DOHH2 (cell line): ENCODE data around the gene CEP112.

ENCODE experiments used
- EZH2phosphoT487 ChIP-seq: fragments of 200-600 bp; sonication (generic); IDR thresholded peaks from 2 replicates; pipeline ENCODE4 v1.6.1; 2017; ENCODE audit warnings: borderline replicate concordance, mild to moderate bottlenecking, antibody characterized with exemption, low read length, moderate library complexity, mixed read lengths
- TF ChIP-seq, protein P1 (sequence below): fragments of 200-600 bp; sonication (generic); IDR thresholded peaks from one replicate; pipeline ENCODE4 v1.5.1; 2014; ENCODE audit warnings: antibody characterized with exemption, mild to moderate bottlenecking, low read depth, low read length; ENCODE audit not compliant: poor library complexity, severe bottlenecking

DNA sequence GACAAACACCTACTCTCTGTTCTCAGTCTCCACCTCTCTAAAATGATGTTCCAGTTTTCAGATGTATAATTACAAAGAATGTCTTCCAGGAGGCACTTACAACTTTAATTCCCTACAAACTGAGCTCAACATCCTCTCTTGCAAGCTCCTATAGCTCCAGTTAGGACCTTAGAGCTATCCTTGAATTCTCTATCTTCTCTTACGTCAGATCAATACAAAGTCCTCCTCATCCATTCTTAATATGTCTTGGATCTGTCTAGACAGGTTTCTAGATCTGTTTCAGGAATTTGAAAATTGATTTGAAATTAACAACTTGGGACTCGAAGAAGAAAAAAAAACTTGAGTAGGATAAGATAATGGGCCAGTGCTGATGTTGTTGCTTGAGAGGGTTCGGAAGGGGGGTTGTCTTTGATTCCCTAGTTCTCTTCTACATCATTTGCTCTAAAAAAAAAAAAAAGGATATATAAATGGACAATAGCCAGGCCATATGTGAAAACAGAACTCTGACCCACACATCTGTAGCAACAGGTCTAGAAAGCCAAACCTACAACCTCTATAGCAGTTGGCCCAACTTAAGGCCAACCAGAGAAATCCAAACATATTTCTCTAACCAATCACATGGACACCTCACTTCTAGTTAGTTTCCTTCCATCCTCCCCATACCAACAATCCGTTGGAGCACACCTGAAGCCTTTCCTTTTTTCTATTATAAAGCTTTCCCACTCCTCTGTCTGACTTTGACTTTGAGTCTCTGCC, 38.0 kb upstream of the CEP112 start:
- TF ChIP-seq, protein P1, sequence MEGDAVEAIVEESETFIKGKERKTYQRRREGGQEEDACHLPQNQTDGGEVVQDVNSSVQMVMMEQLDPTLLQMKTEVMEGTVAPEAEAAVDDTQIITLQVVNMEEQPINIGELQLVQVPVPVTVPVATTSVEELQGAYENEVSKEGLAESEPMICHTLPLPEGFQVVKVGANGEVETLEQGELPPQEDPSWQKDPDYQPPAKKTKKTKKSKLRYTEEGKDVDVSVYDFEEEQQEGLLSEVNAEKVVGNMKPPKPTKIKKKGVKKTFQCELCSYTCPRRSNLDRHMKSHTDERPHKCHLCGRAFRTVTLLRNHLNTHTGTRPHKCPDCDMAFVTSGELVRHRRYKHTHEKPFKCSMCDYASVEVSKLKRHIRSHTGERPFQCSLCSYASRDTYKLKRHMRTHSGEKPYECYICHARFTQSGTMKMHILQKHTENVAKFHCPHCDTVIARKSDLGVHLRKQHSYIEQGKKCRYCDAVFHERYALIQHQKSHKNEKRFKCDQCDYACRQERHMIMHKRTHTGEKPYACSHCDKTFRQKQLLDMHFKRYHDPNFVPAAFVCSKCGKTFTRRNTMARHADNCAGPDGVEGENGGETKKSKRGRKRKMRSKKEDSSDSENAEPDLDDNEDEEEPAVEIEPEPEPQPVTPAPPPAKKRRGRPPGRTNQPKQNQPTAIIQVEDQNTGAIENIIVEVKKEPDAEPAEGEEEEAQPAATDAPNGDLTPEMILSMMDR: no peak
- TF ChIP-seq EZH2phosphoT487: no peak
